WTC11 (cell line): ENCODE measurements around the gene TRMU. TPM values are rescaled to one million over a fixed set of nuclear protein-coding genes. Genes with fewer than 3 reads are reported as not detected.

Source experiments
- ATAC-seq: fragments of 200-7000 bp; cut with Tn5 transposase; 2 replicates; pipeline ENCODE4 v1.10.0; 2021; ENCODE audit warnings: mild to moderate bottlenecking, moderate library complexity
- CTCF ChIA-PET: fragments of 300-600 bp; sonication (Branson Sonifier 250); formaldehyde crosslinking; loops from one replicate; lab custom pipeline; 2021; ENCODE audit warnings: antibody characterized with exemption; lab: Charles Lee
- POLR2A ChIA-PET: fragments of 350-600 bp; sonication (Branson Sonifier 250); formaldehyde crosslinking; loops from one replicate; lab custom pipeline; 2021; ENCODE audit warnings: antibody characterized with exemption; lab: Charles Lee
- DNase-seq: peaks from one replicate; pipeline ENCODE4 v3.0.0; 2021; ENCODE audit warnings: low spot score
- H3K27ac Mint-ChIP-seq: 2 replicates; pipeline ENCODE4 v1.8.0; 2021; ENCODE audit warnings: mixed read lengths
- H3K27me3 Mint-ChIP-seq: 2 replicates; pipeline ENCODE4 v1.8.0; 2021; ENCODE audit warnings: low read depth, mild to moderate bottlenecking, moderate library complexity, mixed read lengths
- H3K36me3 Mint-ChIP-seq: 2 replicates; pipeline ENCODE4 v1.8.0; 2021; ENCODE audit warnings: mixed read lengths
- H3K4me1 Mint-ChIP-seq: 2 replicates; pipeline ENCODE4 v1.8.0; 2022; ENCODE audit warnings: mixed read lengths
- H3K4me3 Mint-ChIP-seq: 2 replicates; pipeline ENCODE4 v1.8.0; 2021; ENCODE audit warnings: mild to moderate bottlenecking, moderate library complexity, mixed read lengths
- H3K9me3 Mint-ChIP-seq: 2 replicates; pipeline ENCODE4 v1.8.0; 2021; ENCODE audit warnings: mixed read lengths
- AR ChIP-seq: fragments of 250-450 bp; sonication (Bioruptor Pico); IDR thresholded peaks from 2 replicates; pipeline ENCODE4 v1.9.0; 2021; ENCODE audit warnings: mild to moderate bottlenecking
- ATF1 ChIP-seq: sonication (generic); formaldehyde crosslinking; IDR thresholded peaks from 2 replicates; pipeline ENCODE4 v1.8.1; 2023; ENCODE audit warnings: mild to moderate bottlenecking, moderate library complexity, missing genetic modification reagents
- ATF2 ChIP-seq: sonication (generic); formaldehyde crosslinking; IDR thresholded peaks from 2 replicates; pipeline ENCODE4 v1.8.1; 2022; ENCODE audit warnings: low read depth, missing genetic modification reagents, borderline replicate concordance
- CREM ChIP-seq: sonication (generic); formaldehyde crosslinking; IDR thresholded peaks from 2 replicates; pipeline ENCODE4 v1.8.1; 2022; ENCODE audit warnings: mild to moderate bottlenecking, missing genetic modification reagents, moderate library complexity
- ERG ChIP-seq: fragments of 250-450 bp; sonication (Bioruptor Pico); IDR thresholded peaks from 2 replicates; pipeline ENCODE4 v1.8.0; 2021; ENCODE audit warnings: mild to moderate bottlenecking
- GRHL2 ChIP-seq: fragments of 250-450 bp; sonication (Bioruptor Pico); IDR thresholded peaks from 2 replicates; pipeline ENCODE4 v1.8.0; 2022; ENCODE audit warnings: mild to moderate bottlenecking, moderate library complexity; ENCODE audit not compliant: insufficient replicate concordance, severe bottlenecking
- IRF1 ChIP-seq: sonication (generic); formaldehyde crosslinking; IDR thresholded peaks from 2 replicates; pipeline ENCODE4 v1.8.0; 2023; ENCODE audit warnings: missing genetic modification reagents
- KAT7 ChIP-seq: sonication (generic); formaldehyde crosslinking; IDR thresholded peaks from 2 replicates; pipeline ENCODE4 v1.8.1; 2023; ENCODE audit warnings: missing genetic modification reagents, mild to moderate bottlenecking, borderline replicate concordance
- MAX ChIP-seq: sonication (generic); formaldehyde crosslinking; IDR thresholded peaks from 2 replicates; pipeline ENCODE4 v1.8.0; 2022; ENCODE audit warnings: mild to moderate bottlenecking, missing genetic modification reagents
- MLX ChIP-seq: sonication (generic); formaldehyde crosslinking; IDR thresholded peaks from 2 replicates; pipeline ENCODE4 v1.8.1; 2023; ENCODE audit warnings: mild to moderate bottlenecking, missing genetic modification reagents, moderate library complexity
- MXD4 ChIP-seq: fragments of 250-450 bp; sonication (Bioruptor Pico); IDR thresholded peaks from 2 replicates; pipeline ENCODE4 v1.8.0; 2021; ENCODE audit warnings: mild to moderate bottlenecking, moderate library complexity, borderline replicate concordance
- NR1H2 ChIP-seq: sonication (generic); formaldehyde crosslinking; IDR thresholded peaks from 2 replicates; pipeline ENCODE4 v1.9.0; 2021; ENCODE audit warnings: mild to moderate bottlenecking, moderate library complexity, missing genetic modification reagents
- NR3C1 ChIP-seq: sonication (generic); formaldehyde crosslinking; conservative IDR thresholded peaks from 2 replicates; pipeline ENCODE4 v1.8.1; 2023; ENCODE audit warnings: low read depth, mild to moderate bottlenecking, missing genetic modification reagents
- PREB ChIP-seq: sonication (generic); formaldehyde crosslinking; IDR thresholded peaks from 2 replicates; pipeline ENCODE4 v1.8.1; 2022; ENCODE audit warnings: mild to moderate bottlenecking, missing genetic modification reagents, moderate library complexity, borderline replicate concordance
- SMAD3 ChIP-seq: sonication (generic); formaldehyde crosslinking; IDR thresholded peaks from 2 replicates; pipeline ENCODE4 v1.8.0; 2022; ENCODE audit warnings: missing genetic modification reagents, mild to moderate bottlenecking, borderline replicate concordance
- SP1 ChIP-seq: sonication (generic); formaldehyde crosslinking; conservative IDR thresholded peaks from 2 replicates; pipeline ENCODE4 v1.8.1; 2022; ENCODE audit warnings: missing genetic modification reagents
- TP53 ChIP-seq: sonication (generic); formaldehyde crosslinking; IDR thresholded peaks from 2 replicates; pipeline ENCODE4 v1.8.1; 2023; ENCODE audit warnings: mild to moderate bottlenecking, missing genetic modification reagents
- ZBTB43 ChIP-seq: sonication (generic); formaldehyde crosslinking; IDR thresholded peaks from 2 replicates; pipeline ENCODE4 v1.8.1; 2023; ENCODE audit warnings: mild to moderate bottlenecking, missing genetic modification reagents
- ZNF263 ChIP-seq: sonication (generic); formaldehyde crosslinking; IDR thresholded peaks from 2 replicates; pipeline ENCODE4 v1.8.1; 2022; ENCODE audit warnings: low read depth, mild to moderate bottlenecking, moderate library complexity, missing genetic modification reagents
- ZNF416 ChIP-seq: fragments of 250-450 bp; sonication (Bioruptor Pico); IDR thresholded peaks from 2 replicates; pipeline ENCODE4 v1.9.0; 2021; ENCODE audit warnings: mild to moderate bottlenecking, inconsistent platforms
- ZNF423 ChIP-seq: fragments of 250-450 bp; sonication (Bioruptor Pico); IDR thresholded peaks from 2 replicates; pipeline ENCODE4 v2.1.2; 2022; ENCODE audit warnings: mild to moderate bottlenecking, moderate library complexity
- ZSCAN18 ChIP-seq: fragments of 250-450 bp; sonication (Bioruptor Pico); IDR thresholded peaks from 2 replicates; pipeline ENCODE4 v2.1.2; 2022; ENCODE audit warnings: mild to moderate bottlenecking, moderate library complexity
- total RNA-seq: library from RNA; stranded (reverse); gene quantifications from 3 replicates; pipeline ENCODE4 v1.2.3, GENCODE V29; 2021

Gene TRMU
- total RNA-seq, 1 experiment from 2014 or later: 103 TPM

GRCh38 chr22:46388647-46389046 is 53.1 kb downstream of the TRMU start:
- Mint-ChIP-seq H3K36me3 (no peaks in the 10 kb centered on the region), H3K27ac (no peak overlapping the region), H3K27me3 (no peaks in the 10 kb centered on the region), H3K9me3 (no peaks in the 10 kb centered on the region), H3K4me1 (0 out of 2 replicates have a peak, but pooled peaks cover 3% of the 10 kb centered on the region), H3K4me3 (no peak overlapping the region)
- ATAC-seq (no peak), DNase-seq (no peak)
- POLR2A ChIA-PET: no interaction called here
- CTCF ChIA-PET: interaction anchor here (2.2 kb wide), 1 partner anchor 21 kb away, joined by 13 read pairs; no protein-coding TSS in a partner anchor
- TF ChIP-seq PREB (CRISPR knock-in tag): no peak
- TF ChIP-seq ATF2 (CRISPR knock-in tag): no peak
- no peak for TF ChIP-seq NR1H2 (CRISPR knock-in tag)
- TF ChIP-seq MLX (CRISPR knock-in tag): no peak
- TF ChIP-seq ZNF263 (CRISPR knock-in tag): no peak
- TF ChIP-seq SP1 (CRISPR knock-in tag): no peak
- TF ChIP-seq IRF1 (CRISPR knock-in tag): no peak
- no peak for TF ChIP-seq GRHL2
- no peak for TF ChIP-seq ATF1 (CRISPR knock-in tag)
- TF ChIP-seq ERG (CRISPR knock-in tag): no peak
- no peak for TF ChIP-seq AR (CRISPR knock-in tag)
- no peak for TF ChIP-seq ZNF423 (CRISPR knock-in tag)
- TF ChIP-seq ZBTB43 (CRISPR knock-in tag): no peak
- TF ChIP-seq CREM (CRISPR knock-in tag): no peak
- TF ChIP-seq MAX (CRISPR knock-in tag): no peak
- TF ChIP-seq, all 79 proteins: peak for 0

GRCh38 chr22:46389081-46389480 is 53.6 kb downstream of the TRMU start:
- CTCF ChIA-PET: interaction anchor here (2.2 kb wide), 1 partner anchor 22 kb away, joined by 13 read pairs; no protein-coding TSS in a partner anchor
- TF ChIP-seq ZSCAN18 (CRISPR knock-in tag) (no peak), ZNF416 (CRISPR knock-in tag) (no peak), MXD4 (no peak), NR3C1 (CRISPR knock-in tag) (no peak), TP53 (CRISPR knock-in tag) (no peak), SMAD3 (CRISPR knock-in tag) (no peak), KAT7 (no peak)
- ATAC-seq: no peak
- POLR2A ChIA-PET: no interaction called here
- H3K4me1 Mint-ChIP-seq: 0 out of 2 replicates have a peak, but pooled peaks cover 3% of the 10 kb centered on the region
- no peak for DNase-seq
- no peaks in the 10 kb centered on the region for H3K9me3 Mint-ChIP-seq
- H3K4me3 Mint-ChIP-seq: no peak overlapping the region
- no peaks in the 10 kb centered on the region for H3K36me3 Mint-ChIP-seq
- H3K27ac Mint-ChIP-seq: no peak overlapping the region
- H3K27me3 Mint-ChIP-seq: no peaks in the 10 kb centered on the region
